ENCODE data around the gene MORN4.
"Not testable (repeated sequence)": the region's sequence is repeated elsewhere in the genome, so short reads cannot be mapped to it uniquely, and the experiment has no call there.

The MORN4 gene

GRCh38 chr10:97632949-97633884 is at the start of gene MORN4:
Gene MORN4, minus strand, starts transcription at chr10:97633500. Its CDS starts 13,847 bp downstream, at chr10:97619653.
- peak; percentile 96 for DNase-seq (ENCODE audit: low spot score)

GRCh38 chr10:97682042-97682441 is 48.7 kb upstream of the MORN4 start:
- no peak for DNase-seq (ENCODE audit: low spot score)

GRCh38 chr10:97679594-97679993 is 46.3 kb upstream of the MORN4 start:
- no peak for DNase-seq (ENCODE audit: low spot score)

- peak; percentile 75 for DNase-seq (ENCODE audit: low spot score)
Observed at GRCh38 chr10:97676770-97677581, 43.7 kb upstream of the MORN4 start.

- DNase-seq (ENCODE audit: low spot score), result no peak
Observed at GRCh38 chr10:97675222-97675621, 41.9 kb upstream of the MORN4 start.

GRCh38 chr10:97673736-97674525 is 40.6 kb upstream of the MORN4 start:
- peak; percentile 90 for DNase-seq (ENCODE audit: low spot score)

- DNase-seq (ENCODE audit: low spot score), result no peak
Observed at GRCh38 chr10:97669571-97669970, 36.3 kb upstream of the MORN4 start.

- no peak for DNase-seq (ENCODE audit: low spot score)
Observed at GRCh38 chr10:97667463-97667862, 34.2 kb upstream of the MORN4 start.

- DNase-seq (ENCODE audit: low spot score), result no peak
Observed at GRCh38 chr10:97666992-97667391, 33.7 kb upstream of the MORN4 start.

GRCh38 chr10:97664282-97664850 is 31.1 kb upstream of the MORN4 start:
- peak; percentile 69 for DNase-seq (ENCODE audit: low spot score)

GRCh38 chr10:97659589-97659988 is 26.3 kb upstream of the MORN4 start:
- no peak for DNase-seq (ENCODE audit: low spot score)

- no peak for DNase-seq (ENCODE audit: low spot score)
Observed at GRCh38 chr10:97656777-97657176, 23.5 kb upstream of the MORN4 start.

GRCh38 chr10:97651773-97652172 is 18.5 kb upstream of the MORN4 start:
- DNase-seq (ENCODE audit: low spot score), result peak; percentile 65

GRCh38 chr10:97650726-97651125 is 17.4 kb upstream of the MORN4 start:
- DNase-seq (ENCODE audit: low spot score), result no peak

- not testable (repeated sequence) for DNase-seq (ENCODE audit: low spot score)
Observed at GRCh38 chr10:97649405-97649750, 16.1 kb upstream of the MORN4 start.

GRCh38 chr10:97648562-97649404 is 15.5 kb upstream of the MORN4 start:
- peak; percentile 75 for DNase-seq (ENCODE audit: low spot score)

- DNase-seq (ENCODE audit: low spot score), result no peak
Observed at GRCh38 chr10:97647556-97647955, 14.3 kb upstream of the MORN4 start.

- DNase-seq (ENCODE audit: low spot score), result no peak
Observed at GRCh38 chr10:97644936-97645335, 11.6 kb upstream of the MORN4 start.

GRCh38 chr10:97643441-97643985 is 10.2 kb upstream of the MORN4 start:
- DNase-seq (ENCODE audit: low spot score), result no peak

- DNase-seq (ENCODE audit: low spot score), result not testable (repeated sequence)
Observed at GRCh38 chr10:97642471-97643159, 9.3 kb upstream of the MORN4 start.
